MM.1S (cell line): ENCODE measurements around the gene BARHL1.

Source experiments
- DNase-seq: peaks from one replicate; pipeline ENCODE4 v3.0.0-alpha.2; 2015
- H2AFZ ChIP-seq: fragments of 300-600 bp; sonication (generic); 2 replicates; pipeline ENCODE4 v1.6.0; 2016; ENCODE audit warnings: antibody characterized with exemption, low read length
- H3F3A ChIP-seq: fragments of 300-600 bp; sonication (generic); 2 replicates; pipeline ENCODE4 v1.6.1; 2016; ENCODE audit warnings: mild to moderate bottlenecking, antibody characterized with exemption, low read length, moderate library complexity, mixed read lengths; ENCODE audit not compliant: insufficient read depth
- H3K27ac ChIP-seq: fragments of 300-600 bp; sonication (generic); 2 replicates; pipeline ENCODE4 v1.5.1; 2016; ENCODE audit warnings: mild to moderate bottlenecking, low read length
- H3K27me3 ChIP-seq: fragments of 300-600 bp; sonication (generic); replicated peaks from 2 replicates; pipeline ENCODE4 v1.6.0; 2016; ENCODE audit warnings: low read length; ENCODE audit not compliant: insufficient read depth
- H3K36me3 ChIP-seq: fragments of 300-600 bp; sonication (generic); replicated peaks from 2 replicates; pipeline ENCODE4 v1.6.1; 2016; ENCODE audit warnings: mild to moderate bottlenecking, low read length, mixed read lengths; ENCODE audit not compliant: insufficient read depth
- H3K4me1 ChIP-seq: fragments of 300-600 bp; sonication (generic); 2 replicates; pipeline ENCODE4 v1.6.1; 2016; ENCODE audit warnings: low read length, mixed read lengths
- H3K4me2 ChIP-seq: fragments of 300-600 bp; sonication (generic); 2 replicates; pipeline ENCODE4 v1.6.0; 2016; ENCODE audit warnings: low read depth, low read length
- H3K4me3 ChIP-seq: fragments of 300-600 bp; sonication (generic); 2 replicates; pipeline ENCODE4 v1.5.1; 2016; ENCODE audit warnings: low read length, mixed read lengths
- H3K79me2 ChIP-seq: fragments of 300-600 bp; sonication (generic); 2 replicates; pipeline ENCODE4 v1.6.1; 2016; ENCODE audit warnings: mixed run types, low read length, mixed read lengths
- H3K9ac ChIP-seq: fragments of 300-600 bp; sonication (generic); 2 replicates; pipeline ENCODE4 v1.6.1; 2016; ENCODE audit warnings: low read length, mixed read lengths
- H3K9me2 ChIP-seq: fragments of 300-600 bp; sonication (generic); replicated peaks from 2 replicates; pipeline ENCODE4 v1.6.1; 2016; ENCODE audit warnings: mild to moderate bottlenecking, low read length, mixed read lengths; ENCODE audit not compliant: insufficient read depth
- H3K9me3 ChIP-seq: fragments of 300-600 bp; sonication (generic); replicated peaks from 2 replicates; pipeline ENCODE4 v1.6.1; 2016; ENCODE audit warnings: mild to moderate bottlenecking, low read length, mixed read lengths; ENCODE audit not compliant: insufficient read depth
- H4K20me1 ChIP-seq: fragments of 300-600 bp; sonication (generic); 2 replicates; pipeline ENCODE4 v1.6.1; 2016; ENCODE audit warnings: mild to moderate bottlenecking, low read length, moderate library complexity, mixed read lengths; ENCODE audit not compliant: insufficient read depth
- EZH2 ChIP-seq: fragments of 300-600 bp; sonication (generic); optimal IDR thresholded peaks from 2 replicates; pipeline ENCODE3; 2017; ENCODE audit warnings: low read depth, mild to moderate bottlenecking, antibody characterized with exemption, low read length, mixed read lengths
- EZH2phosphoT487 ChIP-seq: fragments of 300-600 bp; sonication (generic); IDR thresholded peaks from 2 replicates; pipeline ENCODE4 v1.6.1; 2018; ENCODE audit warnings: antibody characterized with exemption, low read length
- TF ChIP-seq, protein P1 (sequence below): fragments of 300-600 bp; sonication (generic); IDR thresholded peaks from 2 replicates; pipeline ENCODE4 v1.5.1; 2016; ENCODE audit warnings: antibody characterized with exemption, low read length, mixed read lengths

Gene BARHL1

DNA sequence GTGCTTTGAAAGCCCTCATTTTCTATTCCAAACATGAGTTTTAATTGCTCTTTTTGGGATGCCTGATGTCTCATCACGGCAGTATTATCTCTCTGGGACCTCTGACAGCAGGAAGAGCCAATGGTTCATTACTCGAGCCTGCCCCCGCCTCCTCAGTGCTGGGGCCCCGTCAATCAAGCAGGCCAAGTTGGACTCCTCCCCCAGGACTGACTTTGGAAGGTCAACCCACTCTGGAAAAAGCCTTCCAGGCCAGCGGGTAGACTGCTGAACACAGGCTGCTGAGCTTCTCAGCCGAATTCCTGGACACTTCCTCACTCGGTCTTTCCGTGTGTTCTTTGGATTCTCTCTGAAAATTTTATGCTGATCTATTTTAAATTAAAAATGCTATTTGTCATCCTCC, 9.5 kb upstream of the BARHL1 start:
- no peaks in the 10 kb centered on the region for H3K9me2 ChIP-seq
- peaks cover 12% of the 10 kb centered on the region for H3K4me1 ChIP-seq
- H3K27ac ChIP-seq, result no peak overlapping the region
- no peaks in the 10 kb centered on the region for H3F3A ChIP-seq
- no peak overlapping the region for H3K4me2 ChIP-seq
- H2AFZ ChIP-seq, result no peak overlapping the region
- no peaks in the 10 kb centered on the region for H3K36me3 ChIP-seq
- no peaks in the 10 kb centered on the region for H3K9me3 ChIP-seq
- H3K27me3 ChIP-seq, result peaks cover 17% of the 10 kb centered on the region
- no peaks in the 10 kb centered on the region for H3K79me2 ChIP-seq
- no peak overlapping the region for H3K4me3 ChIP-seq
- no peaks in the 10 kb centered on the region for H4K20me1 ChIP-seq
- no peak for TF ChIP-seq EZH2
- TF ChIP-seq, protein P1, sequence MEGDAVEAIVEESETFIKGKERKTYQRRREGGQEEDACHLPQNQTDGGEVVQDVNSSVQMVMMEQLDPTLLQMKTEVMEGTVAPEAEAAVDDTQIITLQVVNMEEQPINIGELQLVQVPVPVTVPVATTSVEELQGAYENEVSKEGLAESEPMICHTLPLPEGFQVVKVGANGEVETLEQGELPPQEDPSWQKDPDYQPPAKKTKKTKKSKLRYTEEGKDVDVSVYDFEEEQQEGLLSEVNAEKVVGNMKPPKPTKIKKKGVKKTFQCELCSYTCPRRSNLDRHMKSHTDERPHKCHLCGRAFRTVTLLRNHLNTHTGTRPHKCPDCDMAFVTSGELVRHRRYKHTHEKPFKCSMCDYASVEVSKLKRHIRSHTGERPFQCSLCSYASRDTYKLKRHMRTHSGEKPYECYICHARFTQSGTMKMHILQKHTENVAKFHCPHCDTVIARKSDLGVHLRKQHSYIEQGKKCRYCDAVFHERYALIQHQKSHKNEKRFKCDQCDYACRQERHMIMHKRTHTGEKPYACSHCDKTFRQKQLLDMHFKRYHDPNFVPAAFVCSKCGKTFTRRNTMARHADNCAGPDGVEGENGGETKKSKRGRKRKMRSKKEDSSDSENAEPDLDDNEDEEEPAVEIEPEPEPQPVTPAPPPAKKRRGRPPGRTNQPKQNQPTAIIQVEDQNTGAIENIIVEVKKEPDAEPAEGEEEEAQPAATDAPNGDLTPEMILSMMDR, result no peak
- no peak for TF ChIP-seq EZH2phosphoT487
- H3K9ac ChIP-seq, result no peak overlapping the region
- DNase-seq, result no peak

DNA sequence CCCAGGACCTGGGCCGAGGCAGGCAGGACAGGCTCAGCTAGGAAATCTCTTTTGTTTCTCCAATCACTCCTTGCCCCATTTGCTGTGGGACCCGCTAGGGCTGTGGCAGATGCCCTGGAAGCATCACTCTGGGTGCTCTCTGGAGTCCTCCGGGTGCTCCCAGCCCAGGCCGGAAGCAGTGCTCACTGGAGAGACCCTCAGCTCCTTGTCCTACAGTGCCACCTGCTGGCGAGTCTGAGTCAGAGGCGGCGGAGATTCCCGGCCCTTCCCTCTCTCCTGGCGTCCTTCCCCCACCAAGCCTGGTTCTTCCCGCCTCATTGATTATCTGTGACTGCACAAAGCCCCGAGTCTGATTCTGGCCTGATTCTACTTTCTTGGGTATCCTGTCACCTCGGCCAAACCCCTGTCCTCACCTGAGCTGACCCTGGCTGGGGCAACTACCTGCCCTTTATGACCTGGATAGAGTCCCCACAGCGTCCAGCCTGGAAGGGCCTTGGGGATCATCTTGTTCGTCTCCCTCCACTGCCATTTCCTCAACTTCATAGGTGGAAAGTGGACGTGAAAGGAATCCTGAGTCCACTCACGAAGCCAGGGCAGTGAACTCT, 7.3 kb upstream of the BARHL1 start:
- Histone ChIP-seq H3F3A (no peaks in the 10 kb centered on the region), H3K4me2 (no peak overlapping the region), H4K20me1 (no peaks in the 10 kb centered on the region), H3K9me2 (no peaks in the 10 kb centered on the region), H3K4me3 (no peak overlapping the region), H2AFZ (no peak overlapping the region), H3K9me3 (no peaks in the 10 kb centered on the region), H3K4me1 (no peaks in the 10 kb centered on the region), H3K9ac (no peak overlapping the region), H3K79me2 (no peaks in the 10 kb centered on the region), H3K27me3 (peaks cover 39% of the 10 kb centered on the region), H3K27ac (no peak overlapping the region), H3K36me3 (no peaks in the 10 kb centered on the region)
- TF ChIP-seq EZH2, result no peak
- TF ChIP-seq, protein P1, result peak; percentile 80
- peak; percentile 52 for DNase-seq

GRCh38 chr9:132575811-132576210, 6.6 kb upstream of the BARHL1 start:
- Histone ChIP-seq H3K79me2 (no peaks in the 10 kb centered on the region), H3K4me3 (no peak overlapping the region), H3K4me1 (no peaks in the 10 kb centered on the region), H3K27ac (no peak overlapping the region), H3K4me2 (no peak overlapping the region), H2AFZ (no peak overlapping the region), H3K36me3 (no peaks in the 10 kb centered on the region), H4K20me1 (no peaks in the 10 kb centered on the region), H3F3A (no peaks in the 10 kb centered on the region), H3K9ac (no peak overlapping the region), H3K27me3 (peaks cover 46% of the 10 kb centered on the region), H3K9me2 (no peaks in the 10 kb centered on the region), H3K9me3 (no peaks in the 10 kb centered on the region)
- no peak for DNase-seq
- no peak for TF ChIP-seq EZH2
- TF ChIP-seq, protein P1, result no peak
- no peak for TF ChIP-seq EZH2phosphoT487
